Smooth muscle cell (in vitro differentiated cells): ENCODE results near the gene GNAT1. TPM values are rescaled to one million over a fixed set of nuclear protein-coding genes. Genes with fewer than 3 reads are reported as not detected.

Source experiments
- DNase-seq: peaks from one replicate; lab custom pipeline; 2025; ENCODE audit not compliant: unreplicated experiment; lab: John Stamatoyannopoulos, UW
- H2AFZ ChIP-seq: fragments of 200-600 bp; sonication (generic); 2 replicates; pipeline ENCODE4 v1.6.0; 2016; ENCODE audit warnings: antibody characterized with exemption, low read depth, mild to moderate bottlenecking
- H3F3A ChIP-seq: fragments of 200-600 bp; sonication (generic); 2 replicates; pipeline ENCODE4 v1.6.0; 2017; ENCODE audit warnings: antibody characterized with exemption, low read depth
- H3K27ac ChIP-seq: fragments of 200-600 bp; sonication (generic); 2 replicates; pipeline ENCODE4 v1.5.1; 2016; ENCODE audit warnings: low read depth, mild to moderate bottlenecking
- H3K27me3 ChIP-seq: fragments of 200-600 bp; sonication (generic); 2 replicates; pipeline ENCODE4 v1.6.1; 2016; ENCODE audit warnings: low read depth, mild to moderate bottlenecking
- H3K36me3 ChIP-seq: fragments of 200-600 bp; sonication (generic); 2 replicates; pipeline ENCODE4 v1.5.1; 2016; ENCODE audit warnings: low read depth
- H3K4me1 ChIP-seq: fragments of 200-600 bp; sonication (generic); 2 replicates; pipeline ENCODE4 v1.5.1; 2016; ENCODE audit warnings: low read depth
- H3K4me2 ChIP-seq: fragments of 200-600 bp; sonication (generic); 2 replicates; pipeline ENCODE4 v1.6.0; 2016; ENCODE audit warnings: mild to moderate bottlenecking
- H3K4me3 ChIP-seq: fragments of 200-600 bp; sonication (generic); 2 replicates; pipeline ENCODE4 v1.5.1; 2016; ENCODE audit warnings: mild to moderate bottlenecking
- H3K79me2 ChIP-seq: fragments of 200-600 bp; sonication (generic); 2 replicates; pipeline ENCODE4 v1.6.0; 2016; ENCODE audit warnings: low read depth, mild to moderate bottlenecking
- H3K9ac ChIP-seq: fragments of 200-600 bp; sonication (generic); 2 replicates; pipeline ENCODE4 v1.6.0; 2016; ENCODE audit warnings: low read depth
- H3K9me3 ChIP-seq: fragments of 200-600 bp; sonication (generic); replicated peaks from 2 replicates; pipeline ENCODE4 v1.5.1; 2016; ENCODE audit warnings: low read depth
- H4K20me1 ChIP-seq: fragments of 200-600 bp; sonication (generic); 2 replicates; pipeline ENCODE4 v1.6.0; 2016; ENCODE audit warnings: low read depth
- CTCF ChIP-seq: fragments of 200-600 bp; sonication (generic); IDR thresholded peaks from 2 replicates; pipeline ENCODE4 v1.5.1; 2017; ENCODE audit warnings: borderline replicate concordance, mild to moderate bottlenecking, antibody characterized with exemption; ENCODE audit not compliant: insufficient read depth, poor library complexity, severe bottlenecking
- WGBS: methylation state at CpG from one replicate; pipeline ENCODE4 v1.1.7; 2016; ENCODE audit warnings: low lambda C conversion rate; 5-methylcytosine and 5-hydroxymethylcytosine counted together
- polyA plus RNA-seq: library from polyadenylated mRNA; unstranded; fragments of >200 nt; fragmentation: Nextera tagmentation; extraction: Ambion mirVana; gene quantifications from 2 replicates; pipeline ENCODE4 v1.2.1, GENCODE V29; 2016
- total RNA-seq: library from RNA; depleted of rRNA; stranded (reverse); fragments of >200 nt; gene quantifications from 2 replicates; pipeline ENCODE4 v1.2.3, GENCODE V29; 2014

The GNAT1 gene
- total and polyA plus RNA-seq, 2 experiments from 2014 or later = not detected

GRCh38 chr3:50211930-50212329 lies 20.5 kb downstream of the GNAT1 start:
- Histone ChIP-seq H3K9me3 (no peaks in the 10 kb centered on the region), H3K27me3 (no peaks in the 10 kb centered on the region), H4K20me1 (no peaks in the 10 kb centered on the region), H3K4me2 (peak overlapping the region; percentile 10), H3K9ac (no peak overlapping the region), H3K4me3 (no peak overlapping the region), H3K79me2 (no peaks in the 10 kb centered on the region), H3K27ac (no peak overlapping the region), H3F3A (no peaks in the 10 kb centered on the region), H3K4me1 (no peaks in the 10 kb centered on the region), H2AFZ (no peak overlapping the region), H3K36me3 (no peaks in the 10 kb centered on the region)
- peak; percentile 11 for DNase-seq
- WGBS = 18% methylated on average over 2 of the region's 2 CpGs
- TF ChIP-seq CTCF = no peak

- no peaks in the 10 kb centered on the region for H3K79me2 ChIP-seq
- H3K4me1 ChIP-seq = no peaks in the 10 kb centered on the region
- no peak for TF ChIP-seq CTCF
- no peaks in the 10 kb centered on the region for H3K27me3 ChIP-seq
- WGBS = 91% methylated on average over 3 of the region's 4 CpGs
- DNase-seq = no peak
- H3K4me3 ChIP-seq = no peak overlapping the region
- H3K4me2 ChIP-seq = no peak overlapping the region
- no peaks in the 10 kb centered on the region for H3K9me3 ChIP-seq
- H2AFZ ChIP-seq = no peak overlapping the region
- H3K36me3 ChIP-seq = no peaks in the 10 kb centered on the region
- no peaks in the 10 kb centered on the region for H3F3A ChIP-seq
- no peak overlapping the region for H3K27ac ChIP-seq
- H3K9ac ChIP-seq = no peak overlapping the region
- H4K20me1 ChIP-seq = no peaks in the 10 kb centered on the region
Measured at GRCh38 chr3:50212502-50212901, 21.1 kb downstream of the GNAT1 start.

- H3K9me3 ChIP-seq = no peaks in the 10 kb centered on the region
- H2AFZ ChIP-seq = no peak overlapping the region
- H3K79me2 ChIP-seq = no peaks in the 10 kb centered on the region
- H3K4me2 ChIP-seq = no peak overlapping the region
- H3K27me3 ChIP-seq = no peaks in the 10 kb centered on the region
- no peak overlapping the region for H3K4me3 ChIP-seq
- H3K4me1 ChIP-seq = no peaks in the 10 kb centered on the region
- no peak for TF ChIP-seq CTCF
- H4K20me1 ChIP-seq = no peaks in the 10 kb centered on the region
- H3K36me3 ChIP-seq = no peaks in the 10 kb centered on the region
- H3K27ac ChIP-seq = no peak overlapping the region
- H3F3A ChIP-seq = no peaks in the 10 kb centered on the region
- no peak for DNase-seq
- no peak overlapping the region for H3K9ac ChIP-seq
- WGBS = 95% methylated on average over 3 of the region's 3 CpGs
Measured at GRCh38 chr3:50212971-50213370, 21.6 kb downstream of the GNAT1 start.

- no peak for TF ChIP-seq CTCF
- no peak overlapping the region for H3K4me3 ChIP-seq
- H3K9ac ChIP-seq = no peak overlapping the region
- no peaks in the 10 kb centered on the region for H3K79me2 ChIP-seq
- no peaks in the 10 kb centered on the region for H3K36me3 ChIP-seq
- no peaks in the 10 kb centered on the region for H3K4me1 ChIP-seq
- H3K4me2 ChIP-seq = no peak overlapping the region
- H3K27me3 ChIP-seq = no peaks in the 10 kb centered on the region
- H3K9me3 ChIP-seq = no peaks in the 10 kb centered on the region
- H2AFZ ChIP-seq = no peak overlapping the region
- H4K20me1 ChIP-seq = no peaks in the 10 kb centered on the region
- H3F3A ChIP-seq = no peaks in the 10 kb centered on the region
- no peak overlapping the region for H3K27ac ChIP-seq
- 95% methylated on average over 10 of the region's 12 CpGs for WGBS
- no peak for DNase-seq
Measured at GRCh38 chr3:50213373-50213772, 22.0 kb downstream of the GNAT1 start.
